Measurements from ENCODE around the gene CRISPLD2.

Gene CRISPLD2

DNA sequence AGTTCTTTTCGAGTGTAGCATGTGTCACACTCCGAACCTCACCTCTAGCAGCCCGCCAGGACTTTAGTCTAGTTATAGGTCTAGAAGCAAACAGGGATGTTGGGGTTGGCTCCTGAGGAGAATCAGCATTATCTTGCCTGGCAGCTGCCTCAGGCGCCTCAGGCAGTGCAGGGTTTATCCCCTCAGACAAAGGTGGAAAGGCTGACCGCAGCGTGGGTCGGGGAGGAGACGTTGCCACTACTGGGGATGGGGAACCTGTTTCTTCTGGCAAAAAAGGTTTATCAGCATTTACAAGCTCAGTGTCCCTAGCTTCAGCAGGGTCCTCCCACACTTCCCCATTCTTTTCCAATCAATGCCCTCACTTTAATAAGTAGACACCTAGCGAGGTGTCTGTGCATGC lies 40.6 kb downstream of the CRISPLD2 start:
- H3K9ac ChIP-seq (ENCODE audit: low read length) = no peak overlapping the region
- H3K9me2 ChIP-seq (replicated peaks; ENCODE audit: insufficient read depth, low read length) = no peaks in the 10 kb centered on the region
- H3K27ac ChIP-seq (ENCODE audit: low read length) = no peak overlapping the region
- no peaks in the 10 kb centered on the region for H4K20me1 ChIP-seq (ENCODE audit: insufficient read depth, low read length)
- H3K4me3 ChIP-seq (ENCODE audit: low read length) = no peak overlapping the region
- no peaks in the 10 kb centered on the region for H3K36me3 ChIP-seq (replicated peaks; ENCODE audit: insufficient read depth, low read length)
- H3K9me3 ChIP-seq (replicated peaks; ENCODE audit: insufficient read depth, low read length) = no peaks in the 10 kb centered on the region
- H3K4me2 ChIP-seq (ENCODE audit: low read depth, low read length) = no peak overlapping the region
- H3K4me1 ChIP-seq (ENCODE audit: low read length) = no peaks in the 10 kb centered on the region
- peaks cover 27% of the 10 kb centered on the region for H3K27me3 ChIP-seq (replicated peaks; ENCODE audit: insufficient read depth, low read length)
- no peaks in the 10 kb centered on the region for H3K79me2 ChIP-seq (ENCODE audit: low read length)
- no peak overlapping the region for H2AFZ ChIP-seq (ENCODE audit: low read length)
- H3F3A ChIP-seq (ENCODE audit: insufficient read depth, low read length) = no peaks in the 10 kb centered on the region
- DNase-seq = no peak
- TF ChIP-seq CTCF (IDR thresholded peaks at IDR 0.05; ENCODE audit: low read length) (no peak), EZH2phosphoT487 (IDR thresholded peaks at IDR 0.05; ENCODE audit: low read length) (no peak), EZH2 (optimal IDR thresholded peaks at IDR 0.05; ENCODE audit: low read depth, low read length) (no peak)

DNA sequence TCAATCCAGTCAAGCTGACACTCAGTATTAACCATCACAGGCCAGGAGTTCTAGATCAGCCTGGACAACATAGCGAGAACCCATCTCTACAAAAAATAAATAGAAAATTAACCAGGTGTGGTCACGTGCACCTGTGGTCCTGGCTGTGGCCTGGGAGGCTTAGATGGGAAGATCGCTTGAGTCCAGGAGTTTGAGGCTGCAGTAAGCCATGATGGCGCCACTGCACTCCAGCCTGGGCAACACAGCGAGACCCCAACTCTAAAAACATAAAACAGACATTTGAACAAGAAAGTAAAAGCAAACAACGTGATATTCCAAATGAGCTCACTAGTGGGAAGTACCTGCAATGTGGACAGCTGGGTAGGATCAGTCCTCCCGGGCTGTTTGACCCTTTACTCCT lies 41.9 kb downstream of the CRISPLD2 start:
- H3K27ac ChIP-seq (ENCODE audit: low read length) = no peak overlapping the region
- no peak overlapping the region for H3K4me3 ChIP-seq (ENCODE audit: low read length)
- no peaks in the 10 kb centered on the region for H3K9me2 ChIP-seq (replicated peaks; ENCODE audit: insufficient read depth, low read length)
- H3K79me2 ChIP-seq (ENCODE audit: low read length) = no peaks in the 10 kb centered on the region
- no peaks in the 10 kb centered on the region for H3F3A ChIP-seq (ENCODE audit: insufficient read depth, low read length)
- no peak overlapping the region for H2AFZ ChIP-seq (ENCODE audit: low read length)
- no peaks in the 10 kb centered on the region for H3K4me1 ChIP-seq (ENCODE audit: low read length)
- no peak for DNase-seq
- H3K9ac ChIP-seq (ENCODE audit: low read length) = no peak overlapping the region
- H3K9me3 ChIP-seq (replicated peaks; ENCODE audit: insufficient read depth, low read length) = no peaks in the 10 kb centered on the region
- H4K20me1 ChIP-seq (ENCODE audit: insufficient read depth, low read length) = no peaks in the 10 kb centered on the region
- no peak for TF ChIP-seq EZH2phosphoT487 (IDR thresholded peaks at IDR 0.05; ENCODE audit: low read length)
- no peak for TF ChIP-seq EZH2 (optimal IDR thresholded peaks at IDR 0.05; ENCODE audit: low read depth, low read length)
- TF ChIP-seq CTCF (IDR thresholded peaks at IDR 0.05; ENCODE audit: low read length) = no peak
- no peak overlapping the region for H3K4me2 ChIP-seq (ENCODE audit: low read depth, low read length)
- no peaks in the 10 kb centered on the region for H3K36me3 ChIP-seq (replicated peaks; ENCODE audit: insufficient read depth, low read length)
- peaks cover 38% of the 10 kb centered on the region for H3K27me3 ChIP-seq (replicated peaks; ENCODE audit: insufficient read depth, low read length)

DNA sequence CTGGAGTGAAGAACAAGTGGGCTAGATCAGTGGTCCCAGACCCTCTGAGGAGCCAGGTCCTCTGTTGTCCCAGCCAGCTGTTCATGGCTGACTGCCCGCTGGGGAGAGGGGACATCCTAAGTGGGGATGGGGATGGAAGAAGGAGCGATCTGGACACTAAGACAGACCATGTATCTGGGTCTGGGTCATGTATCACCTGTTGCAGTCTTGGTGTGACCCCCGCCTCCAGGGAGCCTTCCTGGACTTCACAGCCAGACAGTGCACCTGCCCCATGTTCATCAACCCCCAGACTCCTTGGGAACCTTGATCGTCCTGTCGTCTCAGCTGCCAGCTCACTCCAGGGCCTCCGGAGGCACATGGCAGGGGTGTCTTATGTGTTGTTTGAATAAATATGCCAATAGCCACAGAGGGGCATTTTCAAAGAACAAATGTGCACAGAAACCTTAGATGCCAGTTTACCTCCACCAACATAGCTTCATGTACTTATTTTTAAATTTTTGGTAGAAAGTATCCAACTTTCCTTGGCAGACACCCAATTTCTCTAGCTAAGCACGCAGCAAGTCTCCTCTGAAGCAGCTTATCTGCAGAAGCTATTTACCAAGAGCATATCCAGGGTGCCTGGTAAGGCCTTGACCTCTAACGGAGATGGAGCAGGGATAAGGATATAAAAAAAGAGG lies 43.2 kb downstream of the CRISPLD2 start:
- no peaks in the 10 kb centered on the region for H3K36me3 ChIP-seq (replicated peaks; ENCODE audit: insufficient read depth, low read length)
- H3F3A ChIP-seq (ENCODE audit: insufficient read depth, low read length) = no peaks in the 10 kb centered on the region
- no peaks in the 10 kb centered on the region for H3K4me1 ChIP-seq (ENCODE audit: low read length)
- no peak overlapping the region for H2AFZ ChIP-seq (ENCODE audit: low read length)
- H3K79me2 ChIP-seq (ENCODE audit: low read length) = no peaks in the 10 kb centered on the region
- H3K4me2 ChIP-seq (ENCODE audit: low read depth, low read length) = no peak overlapping the region
- no peak for DNase-seq
- H3K27me3 ChIP-seq (replicated peaks; ENCODE audit: insufficient read depth, low read length) = peaks cover 49% of the 10 kb centered on the region
- no peak overlapping the region for H3K9ac ChIP-seq (ENCODE audit: low read length)
- TF ChIP-seq EZH2phosphoT487 (IDR thresholded peaks at IDR 0.05; ENCODE audit: low read length) = no peak
- no peak for TF ChIP-seq CTCF (IDR thresholded peaks at IDR 0.05; ENCODE audit: low read length)
- no peak for TF ChIP-seq EZH2 (optimal IDR thresholded peaks at IDR 0.05; ENCODE audit: low read depth, low read length)
- no peak overlapping the region for H3K4me3 ChIP-seq (ENCODE audit: low read length)
- no peaks in the 10 kb centered on the region for H3K9me3 ChIP-seq (replicated peaks; ENCODE audit: insufficient read depth, low read length)
- H3K9me2 ChIP-seq (replicated peaks; ENCODE audit: insufficient read depth, low read length) = no peaks in the 10 kb centered on the region
- H4K20me1 ChIP-seq (ENCODE audit: insufficient read depth, low read length) = no peaks in the 10 kb centered on the region
- H3K27ac ChIP-seq (ENCODE audit: low read length) = no peak overlapping the region
